ENCODE measurements around the gene KCNN4.

DNA sequence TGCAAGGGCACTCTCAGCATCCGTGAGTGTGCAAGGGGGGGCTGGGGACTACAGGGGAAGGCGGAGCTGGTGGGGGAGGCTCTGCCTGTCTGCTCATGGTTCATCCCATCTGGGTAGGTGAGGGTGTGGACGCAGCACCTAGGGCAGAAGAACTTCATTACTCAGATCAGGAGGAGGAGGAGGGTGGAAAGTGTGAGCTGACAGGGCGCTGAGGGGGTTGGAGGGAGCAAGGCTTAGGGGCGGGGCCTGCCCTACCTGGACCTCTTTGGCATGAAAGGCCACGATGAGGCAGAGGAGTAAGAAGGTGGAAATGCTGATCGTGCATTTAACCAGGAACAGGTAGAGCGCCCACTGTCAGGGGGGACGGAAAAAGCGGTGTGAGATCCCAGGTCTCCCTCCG lies 4.5 kb downstream of the KCNN4 start:
- TF ChIP-seq, protein P1, sequence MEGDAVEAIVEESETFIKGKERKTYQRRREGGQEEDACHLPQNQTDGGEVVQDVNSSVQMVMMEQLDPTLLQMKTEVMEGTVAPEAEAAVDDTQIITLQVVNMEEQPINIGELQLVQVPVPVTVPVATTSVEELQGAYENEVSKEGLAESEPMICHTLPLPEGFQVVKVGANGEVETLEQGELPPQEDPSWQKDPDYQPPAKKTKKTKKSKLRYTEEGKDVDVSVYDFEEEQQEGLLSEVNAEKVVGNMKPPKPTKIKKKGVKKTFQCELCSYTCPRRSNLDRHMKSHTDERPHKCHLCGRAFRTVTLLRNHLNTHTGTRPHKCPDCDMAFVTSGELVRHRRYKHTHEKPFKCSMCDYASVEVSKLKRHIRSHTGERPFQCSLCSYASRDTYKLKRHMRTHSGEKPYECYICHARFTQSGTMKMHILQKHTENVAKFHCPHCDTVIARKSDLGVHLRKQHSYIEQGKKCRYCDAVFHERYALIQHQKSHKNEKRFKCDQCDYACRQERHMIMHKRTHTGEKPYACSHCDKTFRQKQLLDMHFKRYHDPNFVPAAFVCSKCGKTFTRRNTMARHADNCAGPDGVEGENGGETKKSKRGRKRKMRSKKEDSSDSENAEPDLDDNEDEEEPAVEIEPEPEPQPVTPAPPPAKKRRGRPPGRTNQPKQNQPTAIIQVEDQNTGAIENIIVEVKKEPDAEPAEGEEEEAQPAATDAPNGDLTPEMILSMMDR (IDR thresholded peaks at IDR 0.05), result no peak
- TF ChIP-seq ZFX (IDR thresholded peaks at IDR 0.05; ENCODE audit: borderline replicate concordance), result no peak

Data from 22Rv1 (cell line).